ENCODE results near the gene NCSTN.
"Not testable (repeated sequence)": the region's sequence is repeated elsewhere in the genome, so short reads cannot be mapped to it uniquely, and the experiment has no call there.

Gene NCSTN

DNA sequence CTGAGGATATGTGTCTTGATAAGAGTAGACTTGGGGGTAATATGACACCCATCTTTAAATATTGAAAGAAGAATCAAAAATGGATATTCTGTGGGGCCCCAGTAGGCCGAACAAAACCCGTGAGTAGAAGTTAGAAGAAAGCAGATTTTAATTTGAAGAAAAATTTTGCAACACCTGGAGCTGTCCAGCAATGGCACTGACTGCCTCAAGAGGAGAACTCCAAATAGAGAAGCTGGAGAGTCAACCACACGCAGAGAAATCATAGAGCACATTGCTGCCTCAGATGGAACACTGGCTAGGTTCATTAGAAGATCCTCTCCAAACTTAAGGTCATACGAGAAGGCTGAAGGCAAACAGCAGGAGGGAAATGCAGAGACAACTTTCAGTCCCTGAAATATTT lies 30.5 kb downstream of the NCSTN start:
- H3K27me3 ChIP-seq (replicated peaks): no peaks in the 10 kb centered on the region
- no peak for DNase-seq
- in situ Hi-C loops (cut with HindIII; ENCODE audit: low pct_ligation_motif_present, low sequenced_read_pairs): no loop called here
- TF ChIP-seq, protein P1, sequence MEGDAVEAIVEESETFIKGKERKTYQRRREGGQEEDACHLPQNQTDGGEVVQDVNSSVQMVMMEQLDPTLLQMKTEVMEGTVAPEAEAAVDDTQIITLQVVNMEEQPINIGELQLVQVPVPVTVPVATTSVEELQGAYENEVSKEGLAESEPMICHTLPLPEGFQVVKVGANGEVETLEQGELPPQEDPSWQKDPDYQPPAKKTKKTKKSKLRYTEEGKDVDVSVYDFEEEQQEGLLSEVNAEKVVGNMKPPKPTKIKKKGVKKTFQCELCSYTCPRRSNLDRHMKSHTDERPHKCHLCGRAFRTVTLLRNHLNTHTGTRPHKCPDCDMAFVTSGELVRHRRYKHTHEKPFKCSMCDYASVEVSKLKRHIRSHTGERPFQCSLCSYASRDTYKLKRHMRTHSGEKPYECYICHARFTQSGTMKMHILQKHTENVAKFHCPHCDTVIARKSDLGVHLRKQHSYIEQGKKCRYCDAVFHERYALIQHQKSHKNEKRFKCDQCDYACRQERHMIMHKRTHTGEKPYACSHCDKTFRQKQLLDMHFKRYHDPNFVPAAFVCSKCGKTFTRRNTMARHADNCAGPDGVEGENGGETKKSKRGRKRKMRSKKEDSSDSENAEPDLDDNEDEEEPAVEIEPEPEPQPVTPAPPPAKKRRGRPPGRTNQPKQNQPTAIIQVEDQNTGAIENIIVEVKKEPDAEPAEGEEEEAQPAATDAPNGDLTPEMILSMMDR (IDR thresholded peaks at IDR 0.05; ENCODE audit: low read depth, low read length, missing control alignments): no peak
- no peak overlapping the region for H3K4me3 ChIP-seq (ENCODE audit: low read depth, low read length)
- no peak overlapping the region for H3K27ac ChIP-seq
- H3K36me3 ChIP-seq (replicated peaks): no peaks in the 10 kb centered on the region

DNA sequence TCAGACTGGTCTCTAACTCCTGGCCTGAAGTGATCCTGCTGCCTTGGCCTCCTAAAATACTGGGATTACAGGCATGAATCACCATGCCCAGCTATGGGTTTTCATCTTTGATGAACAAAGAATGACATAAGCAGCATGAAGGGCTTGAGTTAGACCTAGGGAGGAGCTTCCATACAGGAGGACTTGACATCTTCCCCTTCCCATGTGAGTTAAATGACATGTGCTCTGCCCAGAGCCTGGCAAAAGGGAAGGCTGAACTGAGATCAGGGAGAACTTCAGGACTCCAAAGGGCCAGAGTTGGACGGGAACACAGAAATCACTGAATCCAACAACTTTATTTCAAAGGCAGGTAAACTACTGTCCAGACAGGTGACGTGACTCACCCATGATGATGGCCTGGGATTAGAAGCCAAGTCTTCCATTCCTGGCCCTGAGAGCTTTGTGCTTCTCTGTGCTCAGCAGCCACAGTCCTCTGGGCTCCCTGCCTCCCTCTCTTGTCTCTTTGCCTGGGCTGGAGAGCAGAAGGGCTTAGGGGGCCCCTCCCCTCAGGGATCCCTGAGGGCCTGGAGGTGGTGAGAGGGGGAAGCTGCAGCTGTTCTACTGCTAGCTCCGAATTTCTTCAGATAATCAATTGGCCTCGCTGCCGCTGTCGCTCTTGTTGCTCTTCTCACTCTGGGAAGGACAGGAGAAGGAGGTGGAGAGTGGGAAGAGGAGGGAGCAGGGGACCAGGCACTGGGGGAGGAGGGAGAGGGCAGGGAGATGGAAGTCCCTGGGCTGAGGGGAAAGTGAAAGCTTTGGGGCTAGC lies 31.3 kb downstream of the NCSTN start:
- in situ Hi-C loops (cut with HindIII; ENCODE audit: low pct_ligation_motif_present, low sequenced_read_pairs): no loop called here
- Histone ChIP-seq H3K27ac (no peak overlapping the region), H3K27me3 (replicated peaks) (no peaks in the 10 kb centered on the region), H3K36me3 (replicated peaks) (no peaks in the 10 kb centered on the region), H3K4me3 (ENCODE audit: low read depth, low read length) (no peak overlapping the region)
- TF ChIP-seq, protein P1 (IDR thresholded peaks at IDR 0.05; ENCODE audit: low read depth, low read length, missing control alignments): no peak
- DNase-seq: no peak

DNA sequence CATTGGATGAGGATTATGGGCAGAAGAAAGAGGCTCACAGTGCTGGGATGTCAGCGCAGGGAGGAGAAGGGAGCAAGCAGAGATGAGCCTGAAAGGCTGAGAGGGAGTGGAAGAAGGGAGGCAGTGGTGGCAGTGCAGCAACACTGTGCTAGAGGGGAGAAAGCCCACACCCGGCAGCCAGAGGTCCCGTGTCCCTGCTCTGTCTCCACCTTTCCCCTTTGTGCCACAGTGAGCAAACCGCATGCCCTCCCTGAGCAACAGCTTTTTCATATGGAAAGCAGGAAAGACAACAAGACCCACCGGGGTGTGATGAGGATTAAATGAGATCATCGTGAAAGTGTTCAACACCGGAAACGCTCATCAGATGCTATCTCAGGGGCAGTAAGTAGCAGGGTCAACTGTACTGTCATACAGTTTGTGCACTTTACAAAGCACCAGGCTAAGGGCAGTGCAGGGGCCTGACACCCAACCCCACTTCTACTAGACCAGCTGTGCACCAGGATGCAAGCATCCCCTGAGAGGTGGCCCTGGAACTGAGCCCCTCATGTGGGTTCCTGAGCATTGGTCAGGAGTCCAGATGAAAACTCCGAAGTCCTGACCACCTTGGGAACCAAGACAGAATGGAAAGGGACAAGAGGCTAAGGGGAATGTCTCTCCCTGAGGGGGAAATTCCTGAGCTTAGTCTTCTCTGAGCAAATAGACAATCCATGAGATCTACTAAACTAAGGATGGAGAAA lies 32.8 kb downstream of the NCSTN start:
- Histone ChIP-seq H3K36me3 (replicated peaks) (no peaks in the 10 kb centered on the region), H3K27me3 (replicated peaks) (no peaks in the 10 kb centered on the region), H3K4me3 (ENCODE audit: low read depth, low read length) (no peak overlapping the region), H3K27ac (no peak overlapping the region)
- TF ChIP-seq, protein P1 (IDR thresholded peaks at IDR 0.05; ENCODE audit: low read depth, low read length, missing control alignments): no peak
- in situ Hi-C loops (cut with HindIII; ENCODE audit: low pct_ligation_motif_present, low sequenced_read_pairs): no loop called here
- DNase-seq: peak; percentile 30

DNA sequence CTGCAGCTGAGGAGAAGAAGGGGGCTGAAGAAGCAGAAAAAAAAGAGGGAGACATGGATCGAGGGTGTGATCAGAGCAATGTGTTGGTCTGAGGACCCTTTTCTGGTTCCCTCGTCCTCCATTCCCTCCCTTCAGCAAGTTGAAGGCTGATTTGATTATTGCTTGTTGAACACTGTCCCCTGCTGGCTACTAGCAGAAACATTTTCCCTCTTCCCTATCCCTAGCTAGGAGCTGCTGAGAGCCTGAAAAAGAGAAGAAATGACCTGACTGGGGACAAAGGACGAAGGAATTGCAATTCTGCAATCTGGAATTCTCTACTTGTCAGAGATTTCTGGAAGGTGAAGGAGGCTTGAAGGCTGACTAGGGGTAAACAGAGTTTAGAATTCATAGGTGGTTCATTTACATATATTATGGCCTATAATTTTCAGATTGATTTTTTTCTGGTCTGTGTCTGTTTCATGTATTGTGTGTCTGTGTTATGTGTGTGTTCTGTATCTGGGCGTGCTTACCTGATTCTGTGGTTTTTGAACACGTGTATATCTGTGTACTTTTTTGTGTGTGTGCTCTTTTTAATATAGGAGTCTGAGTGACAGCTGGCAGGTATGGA lies 33.4 kb downstream of the NCSTN start:
- in situ Hi-C loops (cut with HindIII; ENCODE audit: low pct_ligation_motif_present, low sequenced_read_pairs): no loop called here
- H3K27ac ChIP-seq: no peak overlapping the region
- no peak overlapping the region for H3K4me3 ChIP-seq (ENCODE audit: low read depth, low read length)
- DNase-seq: peak; percentile 42
- H3K36me3 ChIP-seq (replicated peaks): no peaks in the 10 kb centered on the region
- TF ChIP-seq, protein P1 (IDR thresholded peaks at IDR 0.05; ENCODE audit: low read depth, low read length, missing control alignments): peak; percentile 93
- no peaks in the 10 kb centered on the region for H3K27me3 ChIP-seq (replicated peaks)

DNA sequence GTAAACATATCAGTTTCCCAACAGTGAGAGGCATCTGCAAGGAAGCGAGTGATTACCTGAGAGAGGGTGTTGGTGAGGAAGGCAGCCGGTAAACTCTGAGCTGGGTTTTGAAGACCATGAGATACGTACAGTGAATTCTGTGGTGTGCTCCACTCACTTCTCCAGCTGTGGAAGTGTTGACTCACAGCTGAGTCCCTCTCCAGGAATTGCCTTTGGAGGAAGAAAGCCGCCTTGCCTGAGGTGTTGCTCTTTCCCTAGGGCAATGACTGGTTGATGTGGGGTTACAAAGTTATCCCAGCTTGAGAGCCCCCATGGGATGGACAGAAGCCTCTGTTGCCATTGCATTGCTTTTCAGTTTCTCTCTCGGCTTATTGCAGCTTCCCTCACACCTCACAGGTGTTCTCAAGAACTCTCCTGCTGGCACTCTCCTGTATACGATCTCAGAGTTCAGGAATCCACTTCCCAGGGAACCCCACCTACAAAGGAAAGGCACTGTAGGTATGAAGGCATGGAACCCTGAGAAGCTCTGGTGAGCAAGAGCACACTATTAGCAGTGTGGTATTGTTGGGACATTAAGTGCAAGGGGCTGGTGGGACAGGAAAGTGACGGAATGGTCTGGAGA lies 34.5 kb downstream of the NCSTN start:
- in situ Hi-C loops (cut with HindIII; ENCODE audit: low pct_ligation_motif_present, low sequenced_read_pairs): no loop called here
- TF ChIP-seq, protein P1 (IDR thresholded peaks at IDR 0.05; ENCODE audit: low read depth, low read length, missing control alignments): no peak
- Histone ChIP-seq H3K27me3 (replicated peaks) (no peaks in the 10 kb centered on the region), H3K4me3 (ENCODE audit: low read depth, low read length) (no peak overlapping the region), H3K27ac (no peak overlapping the region), H3K36me3 (replicated peaks) (no peaks in the 10 kb centered on the region)
- DNase-seq: peak; percentile 31

DNA sequence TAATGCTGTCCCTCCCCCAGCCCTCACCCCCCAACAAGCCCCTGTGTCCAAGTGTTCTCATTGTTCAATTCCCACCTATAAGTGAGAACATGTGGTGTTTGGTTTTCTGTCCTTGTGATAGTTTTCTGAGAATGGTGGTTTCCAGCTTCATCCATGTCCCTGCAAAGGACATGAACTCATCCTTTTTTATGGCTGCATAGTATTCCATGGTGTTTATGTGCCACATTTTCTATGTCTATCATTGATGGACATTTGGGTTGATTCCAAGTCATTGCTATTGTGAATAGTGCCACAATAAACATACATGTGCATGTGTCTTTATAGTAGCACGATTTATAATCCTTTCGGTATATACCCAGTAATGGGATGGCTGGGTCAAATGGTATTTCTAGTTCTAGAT lies 41.6 kb downstream of the NCSTN start:
- H3K4me3 ChIP-seq (ENCODE audit: low read depth, low read length); DNase-seq; H3K27ac ChIP-seq; H3K36me3 ChIP-seq (replicated peaks); in situ Hi-C loops (cut with HindIII; ENCODE audit: low pct_ligation_motif_present, low sequenced_read_pairs); H3K27me3 ChIP-seq (replicated peaks): not testable (repeated sequence)

DNA sequence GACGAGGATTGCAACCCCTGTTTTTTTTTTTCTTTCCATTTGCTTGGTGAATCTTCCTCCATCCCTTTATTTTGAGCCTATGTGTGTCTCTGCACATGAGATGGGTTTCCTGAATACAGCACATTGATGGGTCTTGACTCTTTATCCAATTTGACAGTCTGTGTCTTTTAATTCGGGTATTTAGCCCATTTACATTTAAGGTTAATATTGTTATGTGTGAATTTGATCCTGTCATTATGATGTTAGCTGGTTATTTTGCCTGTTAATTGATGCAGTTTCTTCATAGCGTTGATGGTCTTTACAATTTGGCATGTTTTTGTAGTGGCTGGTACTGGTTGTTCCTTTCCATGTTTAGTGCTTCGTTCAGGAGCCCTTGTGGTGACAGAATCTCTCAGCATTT lies 45.2 kb downstream of the NCSTN start:
- H3K36me3 ChIP-seq (replicated peaks); H3K4me3 ChIP-seq (ENCODE audit: low read depth, low read length); H3K27me3 ChIP-seq (replicated peaks); in situ Hi-C loops (cut with HindIII; ENCODE audit: low pct_ligation_motif_present, low sequenced_read_pairs); H3K27ac ChIP-seq; DNase-seq: not testable (repeated sequence)
